Measurements from ENCODE around the gene FUT8.

DNA sequence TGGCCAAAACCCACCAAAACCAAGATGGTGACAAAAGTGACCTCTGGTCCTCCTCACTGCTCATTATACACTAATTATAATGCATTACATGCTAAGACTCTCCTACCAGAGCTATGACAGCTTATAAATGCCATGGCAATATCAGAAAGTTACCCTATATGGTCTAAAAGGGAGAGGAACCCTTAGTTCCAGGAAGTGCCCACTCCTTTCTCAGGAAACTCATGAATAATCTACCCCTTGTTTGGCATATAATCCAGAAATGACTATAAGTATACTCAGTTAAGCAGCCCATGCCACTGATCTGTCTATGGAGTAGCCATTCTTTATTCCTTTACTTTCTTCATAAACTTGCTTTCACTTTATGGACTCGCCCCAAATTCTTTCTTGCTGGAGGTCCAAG lies 43.0 kb upstream of the FUT8 start:
- TF ChIP-seq EZH2phosphoT487 (IDR thresholded peaks at IDR 0.05; ENCODE audit: borderline replicate concordance), result no peak
- TF ChIP-seq, protein P1, sequence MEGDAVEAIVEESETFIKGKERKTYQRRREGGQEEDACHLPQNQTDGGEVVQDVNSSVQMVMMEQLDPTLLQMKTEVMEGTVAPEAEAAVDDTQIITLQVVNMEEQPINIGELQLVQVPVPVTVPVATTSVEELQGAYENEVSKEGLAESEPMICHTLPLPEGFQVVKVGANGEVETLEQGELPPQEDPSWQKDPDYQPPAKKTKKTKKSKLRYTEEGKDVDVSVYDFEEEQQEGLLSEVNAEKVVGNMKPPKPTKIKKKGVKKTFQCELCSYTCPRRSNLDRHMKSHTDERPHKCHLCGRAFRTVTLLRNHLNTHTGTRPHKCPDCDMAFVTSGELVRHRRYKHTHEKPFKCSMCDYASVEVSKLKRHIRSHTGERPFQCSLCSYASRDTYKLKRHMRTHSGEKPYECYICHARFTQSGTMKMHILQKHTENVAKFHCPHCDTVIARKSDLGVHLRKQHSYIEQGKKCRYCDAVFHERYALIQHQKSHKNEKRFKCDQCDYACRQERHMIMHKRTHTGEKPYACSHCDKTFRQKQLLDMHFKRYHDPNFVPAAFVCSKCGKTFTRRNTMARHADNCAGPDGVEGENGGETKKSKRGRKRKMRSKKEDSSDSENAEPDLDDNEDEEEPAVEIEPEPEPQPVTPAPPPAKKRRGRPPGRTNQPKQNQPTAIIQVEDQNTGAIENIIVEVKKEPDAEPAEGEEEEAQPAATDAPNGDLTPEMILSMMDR (conservative IDR thresholded peaks at IDR 0.05; ENCODE audit: low read length), result no peak

Measured in Loucy (cell line).